CD4-positive, alpha-beta T cell (primary cell): ENCODE data around the gene ZNF154. TPM values are rescaled to one million over a fixed set of nuclear protein-coding genes. Genes with fewer than 3 reads are reported as not detected.

Experiments
- ATAC-seq: fragments of 200-7000 bp; cut with Tn5 transposase; one replicate; pipeline ENCODE4 v1.10.0; 2022; ENCODE audit warnings: mild to moderate bottlenecking; ENCODE audit not compliant: poor library complexity
- CTCF ChIA-PET: fragments of 350-600 bp; sonication (Branson Sonifier 250); formaldehyde crosslinking; loops from one replicate; lab custom pipeline; 2021; ENCODE audit warnings: antibody characterized with exemption, inconsistent platforms; lab: Charles Lee
- POLR2A ChIA-PET: fragments of 350-600 bp; sonication (Branson Sonifier 250); formaldehyde crosslinking; loops from one replicate; lab custom pipeline; 2021; ENCODE audit warnings: antibody characterized with exemption, inconsistent platforms; lab: Charles Lee
- DNase-seq, 14 experiments: peaks; one replicate each; pipeline ENCODE4 v3.0.0-alpha.2; 2013 to 2020; ENCODE audit warnings: mixed read lengths in 2 of 14
- H3K27ac ChIP-seq, 2 donors: one replicate each; pipeline versions ENCODE4 v1.5.1 to v1.7.0; 2013; ENCODE audit warnings: low read length in 2 of 2, low read depth in 1 of 2, mild to moderate bottlenecking in 1 of 2
- H3K27me3 ChIP-seq, 2 experiments: 1 replicate in 1 of 2; 2 replicates in 1 of 2; pipeline versions ENCODE4 v1.6.1 to v1.7.0; 2013; ENCODE audit warnings: low read length in 2 of 2, control low read depth in 1 of 2, mild to moderate bottlenecking in 1 of 2, moderate library complexity in 1 of 2; ENCODE audit not compliant: insufficient read depth in 2 of 2, control insufficient read depth in 1 of 2
- H3K36me3 ChIP-seq: one replicate; pipeline ENCODE4 v1.6.1; 2013; ENCODE audit warnings: low read length, control low read depth; ENCODE audit not compliant: insufficient read depth
- H3K4me1 ChIP-seq: one replicate; pipeline ENCODE4 v1.6.1; 2013; ENCODE audit warnings: low read length, control low read depth; ENCODE audit not compliant: insufficient read depth
- H3K4me3 ChIP-seq: one replicate; pipeline ENCODE4 v1.5.1; 2013; ENCODE audit warnings: mild to moderate bottlenecking, low read length, moderate library complexity
- H3K9me3 ChIP-seq, 2 experiments: 1 replicate in 1 of 2; 2 replicates in 1 of 2; pipeline versions ENCODE4 v1.6.1 to v1.7.0; 2013; ENCODE audit warnings: low read length in 2 of 2, mild to moderate bottlenecking in 2 of 2, control low read depth in 1 of 2, moderate library complexity in 1 of 2; ENCODE audit not compliant: control insufficient read depth in 1 of 2, insufficient read depth in 1 of 2
- H3K27ac Mint-ChIP-seq: one replicate; pipeline ENCODE4 v1.8.0; 2020; ENCODE audit warnings: mixed read lengths
- H3K27me3 Mint-ChIP-seq: one replicate; pipeline ENCODE4 v1.8.0; 2021; ENCODE audit warnings: mixed read lengths
- H3K36me3 Mint-ChIP-seq: one replicate; pipeline ENCODE4 v1.8.0; 2021; ENCODE audit warnings: low read depth, mixed read lengths
- H3K4me1 Mint-ChIP-seq: one replicate; pipeline ENCODE4 v1.8.0; 2021; ENCODE audit warnings: low read depth, mixed read lengths
- H3K4me3 Mint-ChIP-seq: one replicate; pipeline ENCODE4 v1.8.0; 2020; ENCODE audit warnings: mild to moderate bottlenecking, mixed read lengths
- H3K9me3 Mint-ChIP-seq: one replicate; pipeline ENCODE4 v1.8.0; 2020; ENCODE audit warnings: mixed read lengths
- CTCF ChIP-seq: fragments of 200-600 bp; IDR thresholded peaks from one replicate; pipeline ENCODE4 v1.8.0; 2022; ENCODE audit warnings: antibody characterized with exemption, mild to moderate bottlenecking
- intact Hi-C, 2 experiments: fragments of 100-400 bp; cut with DNase I in 1 of 2; cut with micrococcal nuclease in 1 of 2; formaldehyde crosslinking; loops; one replicate each; pipeline versions ENCODE4 v1.15.1 to v1.9.0; 2023 to 2025; cut with DNase I, micrococcal nuclease
- total RNA-seq, 174 experiments: library from RNA in 2 of 174; stranded (reverse) in 2 of 174; gene quantifications; one replicate each; pipeline ENCODE4 v1.2.3 and lab custom pipeline; 2021 to 2026

The ZNF154 gene
- total RNA-seq, 2 experiments from 2014 or later = 16.9 to 18.0 TPM

- DNase-seq (no peak), ATAC-seq (no peak)
- ChIA-PET CTCF (no interaction called here), POLR2A (no interaction called here)
- Mint-ChIP-seq H3K27ac (no peak overlapping the region), H3K36me3 (peaks cover 5% of the 10 kb centered on the region), H3K9me3 (peaks cover 13% of the 10 kb centered on the region), H3K27me3 (peaks cover 33% of the 10 kb centered on the region), H3K4me1 (no peaks in the 10 kb centered on the region), H3K4me3 (no peak overlapping the region)
- TF ChIP-seq CTCF = no peak
- Histone ChIP-seq H3K27ac (no peak overlapping the region), H3K27me3 (peaks cover 11 to 17% of the 10 kb centered on the region in 2 experiments), H3K9me3 (peaks cover 0 to 29% of the 10 kb centered on the region in 2 experiments), H3K4me3 (no peak overlapping the region), H3K36me3 (no peaks in the 10 kb centered on the region), H3K4me1 (no peaks in the 10 kb centered on the region)
- intact Hi-C loops = no loop called here
Observed at GRCh38 chr19:57675881-57676280, 33.1 kb downstream of the ZNF154 start.

GRCh38 chr19:57672466-57672865 is 36.5 kb downstream of the ZNF154 start:
- Histone ChIP-seq H3K27me3 (peaks cover 7 to 17% of the 10 kb centered on the region in 2 experiments), H3K4me3 (no peak overlapping the region), H3K9me3 (peaks cover 0 to 31% of the 10 kb centered on the region in 2 experiments), H3K4me1 (no peaks in the 10 kb centered on the region), H3K27ac (no peak overlapping the region), H3K36me3 (no peaks in the 10 kb centered on the region)
- no peak overlapping the region for H3K27ac Mint-ChIP-seq
- peaks cover 10% of the 10 kb centered on the region for H3K9me3 Mint-ChIP-seq
- no peak overlapping the region for H3K4me3 Mint-ChIP-seq
- CTCF ChIA-PET = no interaction called here
- POLR2A ChIA-PET = interaction anchor here (0.6 kb wide), 1 partner anchor 74 kb away, joined by 3 read pairs; the partner anchor contains the start of gene ZNF776
- no peaks in the 10 kb centered on the region for H3K4me1 Mint-ChIP-seq
- no peak for TF ChIP-seq CTCF
- intact Hi-C loops = no loop called here
- no peaks in the 10 kb centered on the region for H3K36me3 Mint-ChIP-seq
- DNase-seq = no peak
- ATAC-seq = no peak
- peaks cover 29% of the 10 kb centered on the region for H3K27me3 Mint-ChIP-seq

- Histone ChIP-seq H3K27me3 (peaks cover 14 to 17% of the 10 kb centered on the region in 2 experiments), H3K36me3 (no peaks in the 10 kb centered on the region), H3K4me1 (no peaks in the 10 kb centered on the region), H3K9me3 (peaks cover 0 to 31% of the 10 kb centered on the region in 2 experiments), H3K4me3 (no peak overlapping the region), H3K27ac (no peak overlapping the region)
- ATAC-seq = no peak
- H3K36me3 Mint-ChIP-seq = no peaks in the 10 kb centered on the region
- no peak for DNase-seq
- no peaks in the 10 kb centered on the region for H3K4me1 Mint-ChIP-seq
- H3K27me3 Mint-ChIP-seq = peaks cover 31% of the 10 kb centered on the region
- POLR2A ChIA-PET = no interaction called here
- CTCF ChIA-PET = interaction anchor here (0.7 kb wide), 1 partner anchor 498 kb away, joined by 3 read pairs; no protein-coding TSS in a partner anchor
- intact Hi-C loops = no loop called here
- H3K9me3 Mint-ChIP-seq = peaks cover 9% of the 10 kb centered on the region
- no peak overlapping the region for H3K27ac Mint-ChIP-seq
- H3K4me3 Mint-ChIP-seq = no peak overlapping the region
- no peak for TF ChIP-seq CTCF
Observed at GRCh38 chr19:57671124-57671895, 37.7 kb downstream of the ZNF154 start.
